ENCODE results near the gene ZSCAN21. TPM values are rescaled to one million over a fixed set of nuclear protein-coding genes. Genes with fewer than 3 reads are reported as not detected.
A peak's percentile ranks its signal among the peaks of the same experiment; 100 is the strongest.

Gene ZSCAN21
- total and polyA plus RNA-seq, 7 donors: 6.8 to 25.6 (median 12.2) TPM

DNA sequence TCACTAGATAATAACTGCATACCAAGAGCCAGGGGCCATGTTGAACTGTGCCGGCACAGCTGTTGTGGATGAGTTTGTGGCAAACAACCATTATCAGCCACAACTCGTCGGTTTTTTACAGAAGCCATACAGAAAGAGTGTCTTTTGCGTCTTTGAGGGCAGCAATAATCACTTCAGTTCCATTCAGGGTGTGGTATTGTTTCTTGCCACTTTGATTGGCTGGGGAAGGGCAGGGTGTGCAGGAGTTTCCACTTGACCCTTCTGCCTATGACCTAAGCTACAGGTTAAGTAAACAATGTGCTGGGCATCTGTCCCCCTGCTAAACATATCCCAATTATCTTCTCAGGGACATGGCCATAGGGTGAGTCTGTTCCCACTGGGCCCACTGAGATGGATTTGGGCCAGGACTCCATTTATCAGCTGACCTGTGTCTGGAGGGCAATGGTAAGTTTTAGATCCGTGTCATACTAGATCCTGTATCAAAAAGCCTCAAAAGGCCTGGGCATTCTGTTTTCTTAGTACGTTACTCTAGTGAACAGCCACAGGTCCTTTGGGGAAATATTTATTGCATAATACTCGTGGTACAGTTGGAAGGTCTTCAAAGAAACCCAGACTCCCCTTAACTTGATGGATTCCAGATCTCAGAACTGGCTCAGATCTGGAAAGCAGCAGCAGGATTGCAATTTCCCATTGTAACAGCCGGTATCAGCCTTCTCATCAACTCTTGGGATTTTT lies 16.0 kb downstream of the ZSCAN21 start:
- Histone ChIP-seq H3K4me1 (no peaks in the 10 kb centered on the region), H3K27ac (no peak overlapping the region), H3K9me3 (peaks cover 4% of the 10 kb centered on the region), H3K27me3 (ENCODE audit: insufficient read depth in 3 of 3, low read length in 2 of 3) (no peaks in the 10 kb centered on the region), H3K36me3 (ENCODE audit: insufficient read depth in 1 of 2, low read depth in 1 of 2) (peaks cover 13 to 89% of the 10 kb centered on the region in 2 donors), H3K4me3 (no peak overlapping the region)
- ATAC-seq (peak in 3 of 4 donors; percentile 17 to 45 (median 19)), DNase-seq (no peak)
- TF ChIP-seq CTCF (IDR thresholded peaks at IDR 0.05): no peak
- 63 to 70% (median 64%) methylated on average over 8 of the region's 8 CpGs for WGBS, 3 donors
- intact Hi-C loops (cut with DNase I): no loop called here

GRCh38 chr7:100066953-100067352 lies 17.4 kb downstream of the ZSCAN21 start:
- no peak for TF ChIP-seq CTCF (IDR thresholded peaks at IDR 0.05)
- Histone ChIP-seq H3K4me3 (no peak overlapping the region), H3K27ac (no peak overlapping the region), H3K36me3 (ENCODE audit: insufficient read depth in 1 of 2, low read depth in 1 of 2) (peaks cover 26 to 89% of the 10 kb centered on the region in 2 donors), H3K27me3 (ENCODE audit: insufficient read depth in 3 of 3, low read length in 2 of 3) (no peaks in the 10 kb centered on the region), H3K4me1 (no peaks in the 10 kb centered on the region), H3K9me3 (peaks cover 17% of the 10 kb centered on the region)
- WGBS, 3 donors: 91 to 95% (median 92%) methylated on average over 7 of the region's 7 CpGs
- DNase-seq (no peak), ATAC-seq (no peak)
- intact Hi-C loops (cut with DNase I): no loop called here

- peaks cover 32 to 90% of the 10 kb centered on the region in 2 donors for H3K36me3 ChIP-seq (ENCODE audit: insufficient read depth in 1 of 2, low read depth in 1 of 2)
- no peak overlapping the region for H3K4me3 ChIP-seq
- 95 to 97% (median 97%) methylated on average over 5 of the region's 5 CpGs for WGBS, 3 donors
- no peaks in the 10 kb centered on the region for H3K4me1 ChIP-seq
- DNase-seq (no peak), ATAC-seq (no peak)
- H3K27me3 ChIP-seq (ENCODE audit: insufficient read depth in 3 of 3, low read length in 2 of 3): no peaks in the 10 kb centered on the region
- no peak for TF ChIP-seq CTCF (IDR thresholded peaks at IDR 0.05)
- H3K9me3 ChIP-seq: peaks cover 25% of the 10 kb centered on the region
- H3K27ac ChIP-seq: no peak overlapping the region
- intact Hi-C loops (cut with DNase I): no loop called here
Measured at GRCh38 chr7:100069991-100070390, 20.4 kb downstream of the ZSCAN21 start.

GRCh38 chr7:100071018-100071723 lies 21.6 kb downstream of the ZSCAN21 start:
- intact Hi-C loops (cut with DNase I): no loop called here
- no peak overlapping the region for H3K27ac ChIP-seq
- 98 to 99% (median 98%) methylated on average over 11 of the region's 11 CpGs for WGBS, 3 donors
- DNase-seq (no peak), ATAC-seq (no peak)
- no peak overlapping the region for H3K4me3 ChIP-seq
- H3K9me3 ChIP-seq: peaks cover 25% of the 10 kb centered on the region
- no peaks in the 10 kb centered on the region for H3K4me1 ChIP-seq
- TF ChIP-seq CTCF (IDR thresholded peaks at IDR 0.05): no peak
- H3K27me3 ChIP-seq (ENCODE audit: insufficient read depth in 3 of 3, low read length in 2 of 3): no peaks in the 10 kb centered on the region
- H3K36me3 ChIP-seq (ENCODE audit: insufficient read depth in 1 of 2, low read depth in 1 of 2): peaks cover 32 to 93% of the 10 kb centered on the region in 2 donors
